ENCODE measurements around the gene FETUB. TPM values are rescaled to one million over a fixed set of nuclear protein-coding genes. Genes with fewer than 3 reads are reported as not detected.

Gene FETUB
- total and polyA plus RNA-seq, 2 donors = 0.09 to 1.8 TPM

DNA sequence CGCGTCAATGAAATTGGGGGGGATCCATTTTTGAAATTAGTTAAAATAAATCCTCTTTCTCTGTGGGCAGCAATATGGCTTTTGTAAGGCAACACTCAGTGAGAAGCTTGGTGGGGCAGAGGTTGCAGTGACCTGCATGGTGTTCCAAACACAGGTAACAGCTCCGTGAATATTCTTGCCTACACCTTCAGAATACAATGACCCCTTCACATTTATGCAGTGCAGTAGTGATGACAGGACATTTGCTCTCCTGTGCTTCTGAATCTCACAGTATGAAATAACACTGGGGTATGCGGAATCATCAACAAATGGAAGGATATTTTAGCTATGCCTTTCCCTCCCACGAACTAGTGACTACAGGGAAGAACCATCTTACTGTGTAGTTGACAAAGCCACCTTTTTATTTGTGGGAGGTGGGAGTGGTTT is 20.4 kb upstream of the FETUB start:
- DNase-seq (ENCODE audit: low read depth in 6 of 9, low spot score in 9 of 9) = no peak
- no peaks in the 10 kb centered on the region for H3K36me3 ChIP-seq (ENCODE audit: control insufficient read depth in 2 of 2, insufficient read depth in 2 of 2, low read length in 1 of 2)
- H3K27me3 ChIP-seq (ENCODE audit: control insufficient read depth in 2 of 2, insufficient read depth in 1 of 2, low read length in 1 of 2) = peaks cover 4 to 28% of the 10 kb centered on the region in 2 donors
- H3K4me3 ChIP-seq (ENCODE audit: low read length in 2 of 2) = no peak overlapping the region
- H3K9me3 ChIP-seq (ENCODE audit: control insufficient read depth in 2 of 2, insufficient read depth in 1 of 2, low read length in 1 of 2) = peaks cover 0 to 5% of the 10 kb centered on the region in 2 donors
- H3K27ac ChIP-seq (ENCODE audit: low read depth in 1 of 2, low read length in 1 of 2) = no peak overlapping the region
- H3K4me1 ChIP-seq (ENCODE audit: control insufficient read depth in 2 of 2, insufficient read depth in 2 of 2, low read length in 2 of 2) = peaks cover 2 to 9% of the 10 kb centered on the region in 2 donors
- 99% methylated on average over 5 of the region's 5 CpGs for WGBS

DNA sequence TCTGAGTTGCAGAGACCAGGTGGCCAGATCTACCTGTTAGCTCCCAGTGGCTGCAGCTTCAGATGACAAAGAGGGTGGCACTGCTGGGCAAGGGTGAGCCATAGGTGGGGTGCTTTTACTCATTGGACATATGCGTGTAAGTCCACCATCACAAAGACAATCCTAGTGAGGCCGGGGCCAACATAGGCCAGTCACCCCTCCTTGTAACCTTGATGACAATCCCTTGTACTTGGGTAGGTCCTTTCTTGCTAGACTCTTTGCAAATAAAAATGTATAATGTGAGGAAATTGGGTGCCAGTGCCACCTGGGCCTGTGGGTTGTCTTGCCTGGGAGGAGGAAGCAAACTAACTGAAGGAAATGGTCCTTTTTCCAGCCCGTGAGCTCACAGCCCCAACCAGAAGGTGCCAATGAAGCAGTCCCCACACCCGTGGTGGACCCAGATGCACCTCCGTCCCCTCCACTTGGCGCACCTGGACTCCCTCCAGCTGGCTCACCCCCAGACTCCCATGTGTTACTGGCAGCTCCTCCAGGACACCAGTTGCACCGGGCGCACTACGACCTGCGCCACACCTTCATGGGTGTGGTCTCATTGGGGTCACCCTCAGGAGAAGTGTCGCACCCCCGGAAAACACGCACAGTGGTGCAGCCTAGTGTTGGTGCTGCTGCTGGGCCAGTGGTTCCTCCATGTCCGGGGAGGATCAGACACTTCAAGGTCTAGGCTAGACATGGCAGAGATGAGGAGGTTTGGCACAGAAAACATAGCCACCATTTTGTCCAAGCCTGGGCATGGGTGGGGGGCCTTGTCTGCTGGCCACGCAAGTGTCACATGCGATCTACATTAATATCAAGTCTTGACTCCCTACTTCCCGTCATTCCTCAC is 19.7 kb upstream of the FETUB start:
- H3K36me3 ChIP-seq (ENCODE audit: control insufficient read depth in 2 of 2, insufficient read depth in 2 of 2, low read length in 1 of 2) = no peaks in the 10 kb centered on the region
- no peak overlapping the region for H3K27ac ChIP-seq (ENCODE audit: low read depth in 1 of 2, low read length in 1 of 2)
- no peak for DNase-seq (ENCODE audit: low read depth in 6 of 9, low spot score in 9 of 9)
- 91% methylated on average over 17 of the region's 17 CpGs for WGBS
- peaks cover 4 to 25% of the 10 kb centered on the region in 2 donors for H3K27me3 ChIP-seq (ENCODE audit: control insufficient read depth in 2 of 2, insufficient read depth in 1 of 2, low read length in 1 of 2)
- H3K4me3 ChIP-seq (ENCODE audit: low read length in 2 of 2) = no peak overlapping the region
- peaks cover 0 to 2% of the 10 kb centered on the region in 2 donors for H3K9me3 ChIP-seq (ENCODE audit: control insufficient read depth in 2 of 2, insufficient read depth in 1 of 2, low read length in 1 of 2)
- peaks cover 2 to 9% of the 10 kb centered on the region in 2 donors for H3K4me1 ChIP-seq (ENCODE audit: control insufficient read depth in 2 of 2, insufficient read depth in 2 of 2, low read length in 2 of 2)

DNA sequence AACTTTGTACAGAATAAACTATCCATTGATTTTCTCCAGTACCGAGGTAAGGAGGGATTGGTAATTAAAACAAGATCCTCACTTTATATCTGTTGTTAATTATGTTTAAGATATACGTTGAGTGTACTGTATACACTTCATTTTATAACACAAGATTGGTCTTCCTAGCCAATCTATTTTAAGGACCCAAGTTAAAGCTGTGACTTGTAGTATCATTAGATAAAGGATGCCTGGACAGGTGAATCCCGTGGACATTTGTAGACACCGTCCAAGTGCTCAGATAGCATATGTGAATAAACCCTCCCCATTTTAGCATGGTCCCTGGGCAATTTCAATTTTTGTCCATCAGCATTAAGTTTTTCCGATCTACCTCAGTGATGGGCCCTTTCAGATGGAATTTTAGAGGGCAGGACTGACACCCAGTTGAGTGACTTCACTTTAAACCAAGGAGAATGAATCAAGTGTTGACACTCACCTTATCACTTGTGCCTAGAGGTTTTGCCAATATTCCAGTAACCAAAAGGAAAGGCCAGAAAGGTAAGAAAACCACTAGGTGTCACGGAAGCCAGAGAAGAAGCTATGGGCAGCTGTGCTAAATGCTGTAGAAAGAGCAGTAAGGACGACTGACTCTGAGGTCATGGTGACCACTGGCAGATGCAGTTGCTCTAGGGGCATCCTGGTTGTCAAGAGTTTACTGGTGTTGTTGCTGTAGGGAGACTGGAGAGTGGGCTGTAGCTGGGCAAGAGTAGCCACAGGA is 18.1 kb upstream of the FETUB start:
- 87% methylated on average over 7 of the region's 7 CpGs for WGBS
- H3K4me3 ChIP-seq (ENCODE audit: low read length in 2 of 2) = no peak overlapping the region
- H3K27ac ChIP-seq (ENCODE audit: low read depth in 1 of 2, low read length in 1 of 2) = no peak overlapping the region
- no peaks in the 10 kb centered on the region for H3K36me3 ChIP-seq (ENCODE audit: control insufficient read depth in 2 of 2, insufficient read depth in 2 of 2, low read length in 1 of 2)
- H3K27me3 ChIP-seq (ENCODE audit: control insufficient read depth in 2 of 2, insufficient read depth in 1 of 2, low read length in 1 of 2) = peaks cover 4 to 21% of the 10 kb centered on the region in 2 donors
- no peaks in the 10 kb centered on the region for H3K9me3 ChIP-seq (ENCODE audit: control insufficient read depth in 2 of 2, insufficient read depth in 1 of 2, low read length in 1 of 2)
- peaks cover 0 to 3% of the 10 kb centered on the region in 2 donors for H3K4me1 ChIP-seq (ENCODE audit: control insufficient read depth in 2 of 2, insufficient read depth in 2 of 2, low read length in 2 of 2)
- no peak for DNase-seq (ENCODE audit: low read depth in 6 of 9, low spot score in 9 of 9)

DNA sequence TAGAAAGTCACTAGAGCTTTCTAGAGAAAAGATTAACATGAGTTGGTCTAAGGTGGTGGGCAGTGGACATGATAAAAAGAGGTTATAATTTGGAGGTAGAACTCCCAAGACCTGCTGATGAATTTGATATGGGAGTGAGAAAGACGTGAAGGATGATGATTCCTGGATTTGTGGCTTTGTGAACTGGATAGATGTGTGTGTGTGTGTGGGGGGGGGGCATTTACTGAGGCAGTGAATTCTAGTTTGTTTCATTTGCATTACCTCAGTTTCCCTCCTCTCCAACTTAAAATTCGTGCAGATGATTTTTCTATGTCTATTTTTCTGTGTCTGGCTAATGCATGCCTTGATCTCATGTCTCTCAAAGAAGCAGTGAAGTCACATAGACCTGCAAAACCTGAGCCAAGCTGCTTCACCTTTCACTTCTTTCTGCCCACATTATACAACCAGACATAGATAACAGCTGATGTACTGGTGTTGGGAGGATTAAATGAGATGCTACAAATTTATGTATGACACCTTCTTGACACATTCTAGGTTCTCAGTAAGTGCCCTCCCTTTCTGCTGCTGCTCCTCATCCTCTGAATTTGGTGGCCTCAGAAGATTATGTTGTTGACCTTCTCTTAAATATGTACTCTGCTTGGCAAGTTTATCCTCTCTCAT is 17.4 kb upstream of the FETUB start:
- WGBS = 47% methylated on average over 2 of the region's 2 CpGs
- no peak overlapping the region for H3K27ac ChIP-seq (ENCODE audit: low read depth in 1 of 2, low read length in 1 of 2)
- H3K4me3 ChIP-seq (ENCODE audit: low read length in 2 of 2) = no peak overlapping the region
- H3K4me1 ChIP-seq (ENCODE audit: control insufficient read depth in 2 of 2, insufficient read depth in 2 of 2, low read length in 2 of 2) = no peaks in the 10 kb centered on the region
- H3K9me3 ChIP-seq (ENCODE audit: control insufficient read depth in 2 of 2, insufficient read depth in 1 of 2, low read length in 1 of 2) = no peaks in the 10 kb centered on the region
- H3K36me3 ChIP-seq (ENCODE audit: control insufficient read depth in 2 of 2, insufficient read depth in 2 of 2, low read length in 1 of 2) = no peaks in the 10 kb centered on the region
- peaks cover 4 to 14% of the 10 kb centered on the region in 2 donors for H3K27me3 ChIP-seq (ENCODE audit: control insufficient read depth in 2 of 2, insufficient read depth in 1 of 2, low read length in 1 of 2)
- no peak for DNase-seq (ENCODE audit: low read depth in 6 of 9, low spot score in 9 of 9)

DNA sequence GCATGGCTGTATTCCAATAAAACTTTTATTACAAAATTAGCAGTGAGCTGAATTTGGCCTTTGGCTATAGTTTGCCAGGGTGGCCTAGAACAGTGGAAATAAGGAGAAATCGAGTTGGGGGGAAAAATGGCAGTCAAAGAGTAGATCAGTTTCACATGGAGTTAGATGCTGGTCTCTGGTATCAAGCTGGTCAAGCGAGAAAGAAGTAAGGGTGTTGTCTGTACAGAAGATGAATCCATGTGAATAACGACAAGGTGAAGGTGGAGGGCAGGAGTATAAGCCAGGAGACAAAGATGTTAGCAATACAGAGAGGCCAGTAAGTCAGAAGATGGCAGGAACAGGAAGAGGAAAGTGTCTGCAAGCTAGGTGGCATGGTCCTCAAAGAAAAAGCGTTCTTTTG is 15.6 kb upstream of the FETUB start:
- H3K27ac ChIP-seq (ENCODE audit: low read depth in 1 of 2, low read length in 1 of 2) = no peak overlapping the region
- WGBS = 87% methylated on average over 4 of the region's 4 CpGs
- H3K4me3 ChIP-seq (ENCODE audit: low read length in 2 of 2) = no peak overlapping the region
- peaks cover 0 to 3% of the 10 kb centered on the region in 2 donors for H3K27me3 ChIP-seq (ENCODE audit: control insufficient read depth in 2 of 2, insufficient read depth in 1 of 2, low read length in 1 of 2)
- H3K9me3 ChIP-seq (ENCODE audit: control insufficient read depth in 2 of 2, insufficient read depth in 1 of 2, low read length in 1 of 2) = no peaks in the 10 kb centered on the region
- H3K36me3 ChIP-seq (ENCODE audit: control insufficient read depth in 2 of 2, insufficient read depth in 2 of 2, low read length in 1 of 2) = no peaks in the 10 kb centered on the region
- no peak for DNase-seq (ENCODE audit: low read depth in 6 of 9, low spot score in 9 of 9)
- H3K4me1 ChIP-seq (ENCODE audit: control insufficient read depth in 2 of 2, insufficient read depth in 2 of 2, low read length in 2 of 2) = no peaks in the 10 kb centered on the region

DNA sequence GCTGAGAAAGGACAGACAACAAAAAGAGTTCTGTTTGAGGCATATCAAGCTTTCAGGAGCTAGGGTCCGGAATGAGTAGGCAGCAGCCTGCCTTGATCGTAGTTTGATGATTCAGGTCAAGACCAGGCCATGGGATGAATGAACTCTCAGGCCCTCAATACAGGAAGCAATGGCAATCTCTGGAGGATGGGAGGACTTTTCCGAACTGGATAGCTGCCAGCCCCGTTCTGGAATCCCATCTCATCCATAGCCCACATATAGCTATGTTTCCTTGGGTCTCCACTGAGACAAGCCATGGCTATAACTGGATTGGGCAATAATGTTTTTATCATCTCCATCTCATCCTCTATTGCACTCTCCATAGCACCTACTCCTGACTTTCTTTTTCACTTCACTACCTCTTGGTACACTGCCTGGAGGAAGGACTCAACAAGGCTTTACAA is 14.6 kb upstream of the FETUB start:
- 85% methylated on average over 4 of the region's 4 CpGs for WGBS
- Histone ChIP-seq H3K4me1 (ENCODE audit: control insufficient read depth in 2 of 2, insufficient read depth in 2 of 2, low read length in 2 of 2) (no peaks in the 10 kb centered on the region), H3K27ac (ENCODE audit: low read depth in 1 of 2, low read length in 1 of 2) (no peak overlapping the region), H3K4me3 (ENCODE audit: low read length in 2 of 2) (no peak overlapping the region), H3K36me3 (ENCODE audit: control insufficient read depth in 2 of 2, insufficient read depth in 2 of 2, low read length in 1 of 2) (no peaks in the 10 kb centered on the region), H3K27me3 (ENCODE audit: control insufficient read depth in 2 of 2, insufficient read depth in 1 of 2, low read length in 1 of 2) (peaks cover 0 to 3% of the 10 kb centered on the region in 2 donors), H3K9me3 (ENCODE audit: control insufficient read depth in 2 of 2, insufficient read depth in 1 of 2, low read length in 1 of 2) (no peaks in the 10 kb centered on the region)
- DNase-seq (ENCODE audit: low read depth in 6 of 9, low spot score in 9 of 9) = no peak

DNA sequence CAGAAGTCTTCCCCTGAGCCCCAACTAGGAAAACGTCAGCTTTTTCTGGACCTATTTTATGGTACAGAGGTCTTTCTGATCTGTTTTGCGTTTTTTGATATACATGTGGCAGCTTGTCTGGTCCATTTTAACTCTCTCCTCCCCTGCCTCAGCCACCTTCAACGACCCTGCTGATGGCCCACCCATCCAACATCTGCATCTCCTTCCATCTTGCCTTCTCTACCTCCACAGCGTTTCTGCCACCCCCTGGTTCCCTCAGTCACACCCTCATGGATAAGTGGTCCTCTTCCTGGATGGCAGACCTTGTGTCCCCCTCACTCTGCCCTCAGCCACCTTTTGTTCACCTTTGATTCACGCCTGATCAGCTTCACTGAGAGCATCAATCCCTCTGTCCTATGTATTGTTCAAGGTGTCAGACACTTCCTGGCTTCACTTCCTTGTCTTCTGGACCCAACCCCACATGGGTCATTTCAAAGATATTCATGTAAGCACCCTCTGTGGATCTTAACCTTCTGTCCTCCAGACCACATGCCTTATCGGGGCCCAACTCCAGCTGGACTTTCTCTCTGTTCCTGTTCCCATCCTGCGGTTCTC is 13.8 kb upstream of the FETUB start:
- no peaks in the 10 kb centered on the region for H3K27me3 ChIP-seq (ENCODE audit: control insufficient read depth in 2 of 2, insufficient read depth in 1 of 2, low read length in 1 of 2)
- 85% methylated on average over 7 of the region's 7 CpGs for WGBS
- no peaks in the 10 kb centered on the region for H3K4me1 ChIP-seq (ENCODE audit: control insufficient read depth in 2 of 2, insufficient read depth in 2 of 2, low read length in 2 of 2)
- H3K4me3 ChIP-seq (ENCODE audit: low read length in 2 of 2) = no peak overlapping the region
- H3K36me3 ChIP-seq (ENCODE audit: control insufficient read depth in 2 of 2, insufficient read depth in 2 of 2, low read length in 1 of 2) = no peaks in the 10 kb centered on the region
- H3K27ac ChIP-seq (ENCODE audit: low read depth in 1 of 2, low read length in 1 of 2) = no peak overlapping the region
- no peak for DNase-seq (ENCODE audit: low read depth in 6 of 9, low spot score in 9 of 9)
- H3K9me3 ChIP-seq (ENCODE audit: control insufficient read depth in 2 of 2, insufficient read depth in 1 of 2, low read length in 1 of 2) = no peaks in the 10 kb centered on the region

DNA sequence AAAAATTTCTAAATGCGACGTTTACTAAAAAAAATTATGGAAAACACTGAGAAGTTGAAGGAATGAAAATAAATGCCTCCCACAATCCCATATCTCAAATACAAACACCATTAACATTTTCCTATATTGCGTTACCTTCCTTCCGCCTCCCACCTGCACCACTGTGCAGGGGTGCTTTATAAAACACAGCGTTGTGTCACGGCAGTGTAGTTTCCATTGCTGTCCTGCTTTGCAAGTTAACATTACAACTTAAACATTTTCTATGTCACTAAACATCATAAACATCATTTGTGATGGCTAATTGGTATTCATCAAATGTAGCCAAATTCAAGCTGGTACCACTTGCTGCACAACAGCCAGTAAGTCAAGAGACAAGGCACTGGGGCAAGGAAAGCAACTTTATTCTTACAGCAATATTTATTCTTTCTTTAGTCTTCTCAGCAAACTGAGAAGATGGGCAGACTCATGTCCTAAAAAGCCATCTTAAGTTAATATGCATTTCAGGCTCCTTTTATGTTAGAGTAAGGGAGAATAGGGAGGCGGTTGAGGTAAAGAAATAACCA is 12.3 kb upstream of the FETUB start:
- H3K4me1 ChIP-seq (ENCODE audit: control insufficient read depth in 2 of 2, insufficient read depth in 2 of 2, low read length in 2 of 2) = no peaks in the 10 kb centered on the region
- no peaks in the 10 kb centered on the region for H3K9me3 ChIP-seq (ENCODE audit: control insufficient read depth in 2 of 2, insufficient read depth in 1 of 2, low read length in 1 of 2)
- WGBS = 97% methylated on average over 7 of the region's 7 CpGs
- DNase-seq (ENCODE audit: low read depth in 6 of 9, low spot score in 9 of 9) = no peak
- no peaks in the 10 kb centered on the region for H3K27me3 ChIP-seq (ENCODE audit: control insufficient read depth in 2 of 2, insufficient read depth in 1 of 2, low read length in 1 of 2)
- H3K4me3 ChIP-seq (ENCODE audit: low read length in 2 of 2) = no peak overlapping the region
- no peaks in the 10 kb centered on the region for H3K36me3 ChIP-seq (ENCODE audit: control insufficient read depth in 2 of 2, insufficient read depth in 2 of 2, low read length in 1 of 2)
- H3K27ac ChIP-seq (ENCODE audit: low read depth in 1 of 2, low read length in 1 of 2) = no peak overlapping the region
